Measurements from ENCODE around the gene B3GALT6.

The B3GALT6 gene

DNA sequence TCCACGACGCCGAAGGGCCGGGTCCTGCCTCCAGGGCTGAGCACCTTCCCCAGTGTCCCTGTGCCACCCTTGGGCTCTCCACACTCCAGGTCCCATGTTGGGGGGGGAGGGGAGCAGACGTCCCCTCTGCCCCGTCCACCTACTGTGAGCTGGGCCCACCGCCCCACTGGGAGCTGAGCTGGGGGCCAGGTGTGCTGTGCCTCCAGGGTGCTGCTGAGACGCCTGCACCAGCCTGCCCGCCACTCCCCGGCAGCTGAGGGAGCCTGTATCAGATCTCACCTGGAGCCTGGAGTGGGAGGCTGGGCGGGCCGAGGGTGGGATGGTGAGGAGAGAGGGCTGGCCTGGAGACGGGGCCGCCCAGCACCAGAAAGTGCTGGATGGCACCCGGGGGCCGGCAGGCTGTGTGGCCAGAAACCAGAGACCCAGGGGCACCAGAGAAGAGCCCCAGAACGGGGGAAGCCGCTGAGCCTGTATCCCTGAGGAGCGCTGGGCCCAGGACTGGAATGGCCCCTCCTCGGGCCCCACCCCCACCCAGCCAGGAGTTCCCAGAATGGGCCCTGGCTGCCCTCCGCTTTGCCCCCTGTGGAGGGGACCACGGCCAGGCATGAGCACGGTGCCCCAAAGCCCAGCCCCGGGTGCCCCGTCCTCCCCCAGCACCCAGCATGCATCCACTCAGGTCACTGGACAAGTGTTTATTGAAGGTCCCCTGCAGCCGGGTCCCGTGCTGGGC lies 29.0 kb upstream of the B3GALT6 start:
- DNase-seq = no peak

DNA sequence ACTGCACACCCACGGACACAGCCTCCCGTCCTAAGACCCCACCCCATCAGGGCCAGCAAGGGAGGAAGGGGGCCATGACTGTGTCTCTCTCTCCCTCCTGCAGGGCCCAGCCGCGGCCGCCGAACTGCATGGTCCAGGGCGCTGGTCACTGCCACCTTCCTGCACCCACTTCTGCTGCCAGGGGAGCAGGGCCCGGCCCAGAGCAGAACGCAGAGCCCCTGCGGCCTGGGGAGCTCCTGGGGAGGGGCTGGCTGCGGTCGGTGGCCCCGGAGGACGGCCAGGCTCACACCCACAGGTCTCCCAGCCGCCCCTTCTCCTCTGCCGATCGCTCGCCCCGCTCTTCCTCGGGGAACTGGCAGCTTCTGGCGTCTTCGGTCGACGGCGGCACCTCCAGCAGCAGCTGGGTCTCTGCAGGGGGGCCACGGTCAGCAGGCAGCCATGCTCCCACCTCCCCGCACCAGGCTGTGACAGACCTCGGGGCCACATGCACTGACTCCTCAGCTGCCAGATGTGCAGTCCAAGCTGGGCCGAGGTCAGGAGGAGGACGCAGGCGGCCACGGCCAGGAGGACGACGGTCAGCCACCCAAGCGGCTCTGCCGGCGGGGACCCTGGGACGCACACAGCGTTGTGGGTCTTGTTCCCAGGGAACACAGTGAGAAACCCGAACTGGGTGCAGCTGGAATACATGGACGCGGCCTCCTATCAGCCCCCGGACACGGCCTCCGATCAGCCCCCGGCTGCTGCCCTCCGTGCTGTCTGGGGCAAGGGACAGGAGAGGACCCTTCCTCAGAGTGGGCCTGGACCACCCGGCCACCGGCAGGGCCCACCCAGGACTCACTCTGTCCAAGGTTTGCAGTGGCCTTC lies 28.2 kb upstream of the B3GALT6 start:
- DNase-seq = no peak

DNA sequence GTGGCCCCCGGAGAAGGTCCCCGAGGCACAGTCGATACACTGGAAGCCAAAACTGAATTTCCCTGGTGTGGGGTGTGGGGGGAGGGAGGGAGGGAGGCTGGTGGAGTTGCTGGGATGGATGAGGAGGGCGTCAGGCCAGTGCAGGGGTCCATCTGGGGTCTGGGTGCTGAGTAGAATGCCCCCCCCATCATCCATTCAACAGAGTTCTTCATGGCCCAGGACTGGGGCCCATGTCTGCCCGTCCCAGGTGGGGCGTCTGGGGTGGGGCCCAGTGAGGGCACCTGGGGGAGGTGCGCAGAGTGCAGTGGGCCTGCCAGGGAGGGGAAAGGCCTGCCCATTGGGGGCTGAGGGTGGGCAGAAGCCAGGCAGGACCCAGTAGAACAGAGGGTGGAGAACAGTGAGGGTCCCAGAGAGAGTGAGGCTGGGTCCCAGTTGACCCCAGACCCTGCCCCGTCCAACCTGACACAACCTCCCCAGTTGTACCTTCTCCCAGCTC lies 27.6 kb upstream of the B3GALT6 start:
- DNase-seq = no peak

DNA sequence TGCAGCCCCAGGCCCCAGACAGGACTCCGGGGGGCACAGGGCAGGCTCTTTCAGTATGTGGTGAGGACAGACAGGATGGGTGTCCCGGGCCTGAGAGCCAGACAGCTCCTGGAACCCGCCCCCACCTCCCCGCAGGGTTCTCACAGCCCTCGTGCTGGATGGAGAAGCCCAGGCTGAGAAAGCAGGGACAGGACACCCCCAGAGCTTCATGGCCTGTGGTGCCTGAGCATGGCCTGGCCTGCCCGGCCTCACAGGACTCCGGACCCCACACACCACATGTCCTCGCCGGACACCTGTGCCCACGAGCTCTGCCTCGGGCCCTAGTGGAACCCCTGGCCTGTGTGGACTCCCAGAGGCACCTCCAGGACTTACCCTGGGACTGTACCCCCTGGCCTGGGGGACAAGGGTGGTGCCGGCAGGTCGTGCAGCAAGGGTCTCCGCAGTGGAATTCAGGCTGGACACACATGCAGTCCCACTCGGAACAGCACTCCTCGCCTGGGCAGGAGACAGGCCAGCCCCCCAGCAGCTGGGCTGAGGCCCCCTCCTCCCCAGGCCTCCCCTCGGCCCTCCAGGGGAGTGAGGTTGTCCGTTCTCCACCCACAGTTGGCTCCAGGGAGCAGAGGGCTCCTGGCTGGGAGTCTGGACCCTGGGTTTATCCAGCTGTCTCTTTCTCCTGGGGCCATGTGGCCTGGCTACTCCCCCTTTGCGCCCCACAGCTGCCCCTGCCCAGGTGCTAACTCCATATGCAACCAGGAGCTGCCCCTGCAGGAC lies 26.9 kb upstream of the B3GALT6 start:
- DNase-seq = no peak

DNA sequence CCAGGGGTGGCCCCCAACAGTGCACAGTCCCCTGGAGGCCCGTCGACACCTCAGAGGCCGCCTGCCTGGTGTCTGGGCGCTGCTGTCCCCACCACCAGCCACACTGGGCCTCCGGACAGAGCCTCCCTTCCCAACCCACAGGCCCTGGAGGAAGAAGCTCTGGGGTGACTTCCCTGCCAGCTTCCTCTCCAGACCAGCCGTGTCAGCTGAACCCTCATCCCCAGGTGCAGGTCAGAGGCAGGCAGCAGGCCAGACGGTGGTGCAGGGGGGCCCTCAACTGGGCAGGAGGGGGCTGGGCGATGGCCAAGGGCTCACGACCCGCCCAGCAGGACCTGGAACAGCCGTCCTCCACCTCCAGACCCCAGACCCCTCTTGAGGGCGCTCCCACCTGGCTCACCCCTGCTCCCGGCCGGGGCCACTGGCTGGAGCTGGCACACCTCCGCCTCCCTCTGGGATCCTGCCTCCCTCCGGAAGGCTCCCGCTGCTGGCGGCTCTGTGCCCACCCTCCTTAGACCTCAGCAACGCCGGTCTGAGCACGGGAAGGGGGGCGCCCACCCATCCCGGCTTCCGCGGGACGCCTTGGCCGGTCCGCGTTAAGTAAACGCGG lies 26.2 kb upstream of the B3GALT6 start:
- no peak for DNase-seq

DNA sequence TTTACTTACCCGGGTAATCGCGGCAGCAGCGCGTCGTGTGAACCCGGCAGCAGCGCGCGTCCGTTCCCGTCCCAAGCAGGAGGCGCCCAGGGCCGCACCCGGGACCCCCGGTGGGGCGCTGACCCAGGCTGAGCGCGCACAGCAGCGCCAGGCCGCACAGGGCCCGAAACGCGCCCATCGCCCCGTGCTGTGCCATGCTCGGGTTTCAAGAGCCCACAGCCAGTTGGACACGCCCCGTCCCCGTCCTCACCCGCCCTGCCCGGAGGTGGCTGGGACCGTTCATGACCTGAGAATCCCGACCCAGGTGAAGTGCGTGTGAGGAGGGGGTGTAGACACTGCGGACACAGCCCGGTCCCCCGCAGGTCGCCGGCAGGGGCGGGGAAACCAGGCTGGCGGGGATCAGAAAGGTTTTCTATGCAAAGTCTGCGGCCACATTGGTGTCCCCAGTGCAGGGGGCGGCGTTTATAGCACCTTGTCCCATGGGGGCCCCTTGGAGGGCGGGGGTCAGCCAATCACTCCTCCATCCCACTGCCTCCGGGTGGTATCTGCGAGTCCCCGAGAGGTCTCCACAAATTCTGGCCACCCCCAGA lies 25.6 kb upstream of the B3GALT6 start, which contains the start of gene TNFRSF18:
TNFRSF18 (minus strand) TSS at position 217 of the 590 bp plus-strand sequence; CDS start at position 196, 21 bp downstream.
- no peak for DNase-seq

DNA sequence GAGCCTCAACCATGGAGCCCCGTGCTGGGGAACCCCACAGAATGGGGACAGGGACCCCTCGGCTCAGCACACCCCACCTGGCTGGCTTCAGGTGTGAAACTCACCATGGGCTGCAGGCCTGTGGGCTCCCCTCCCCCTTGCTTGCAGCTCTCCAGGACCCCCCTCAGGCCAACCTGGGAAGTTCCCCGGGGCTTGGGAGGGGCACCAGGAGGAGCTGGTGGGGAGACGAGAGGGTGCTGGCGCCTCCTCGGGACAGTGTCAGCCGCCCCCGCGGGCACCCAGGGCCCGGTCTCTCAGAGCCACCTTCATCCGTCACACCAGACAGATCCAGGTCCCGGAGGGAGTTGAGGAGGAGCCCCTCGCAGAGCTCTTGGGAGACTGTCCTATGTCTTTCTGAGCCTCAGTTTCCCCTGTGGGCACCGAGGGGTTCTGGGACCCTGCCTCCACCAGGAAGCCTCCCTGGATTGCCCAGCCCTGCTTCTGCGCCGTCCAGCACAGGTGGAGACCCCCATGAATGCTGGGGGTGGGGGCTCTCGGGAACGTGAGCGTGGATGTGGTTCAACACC lies 25.0 kb upstream of the B3GALT6 start:
- DNase-seq = no peak

DNA sequence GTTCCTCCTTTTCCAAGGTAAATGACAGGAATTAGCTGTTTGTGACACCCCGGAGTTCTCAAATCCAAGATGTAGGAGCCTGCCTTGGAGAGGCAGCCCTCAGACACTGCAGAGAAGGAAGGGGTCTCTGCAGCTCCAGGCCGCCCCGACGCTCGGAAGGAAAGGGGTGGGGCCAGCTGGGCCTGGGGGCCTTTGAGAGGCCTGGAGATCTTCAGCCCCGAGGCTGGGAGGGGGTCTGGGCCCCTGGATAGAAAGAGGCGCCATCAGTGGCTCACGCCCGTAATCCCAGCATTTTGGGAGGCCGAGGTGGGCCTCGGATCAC lies 24.5 kb upstream of the B3GALT6 start:
- no peak for DNase-seq

DNA sequence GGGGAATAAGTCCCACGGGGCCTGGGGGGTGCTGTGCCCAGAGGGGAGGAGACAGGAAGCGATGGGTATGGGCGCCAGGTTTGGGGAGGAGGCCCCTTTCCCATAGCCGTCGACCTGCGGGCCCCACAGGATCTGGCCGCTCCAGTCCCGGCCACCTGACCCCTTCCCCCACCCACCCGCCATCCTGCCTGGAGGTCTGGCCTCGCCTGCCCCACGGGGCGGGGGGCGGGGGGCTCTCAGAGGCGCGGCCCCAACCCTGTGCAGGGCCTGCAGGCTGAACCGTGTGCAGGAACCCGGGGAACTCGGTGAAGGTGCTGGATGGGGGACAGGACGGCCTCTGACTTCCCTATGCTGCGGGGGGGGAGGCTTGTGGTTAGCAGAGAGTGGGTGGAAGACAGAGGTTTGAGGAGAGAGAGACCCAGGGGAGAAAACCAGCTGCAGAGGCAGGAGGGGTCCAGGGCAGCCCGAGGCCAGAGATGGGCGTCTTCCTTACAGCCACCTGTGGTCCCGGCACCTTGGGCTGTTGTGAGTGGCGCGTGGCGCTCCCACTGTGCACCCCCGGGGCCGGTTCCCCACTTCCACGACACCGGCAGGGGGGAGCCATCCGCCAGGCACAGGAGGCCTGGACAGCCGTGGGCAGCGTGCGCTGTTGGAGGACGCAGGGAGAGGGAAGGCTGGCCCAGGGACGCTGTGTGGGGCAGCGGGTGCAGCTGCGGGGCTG lies 23.2 kb upstream of the B3GALT6 start:
- peak; percentile 27 for DNase-seq

DNA sequence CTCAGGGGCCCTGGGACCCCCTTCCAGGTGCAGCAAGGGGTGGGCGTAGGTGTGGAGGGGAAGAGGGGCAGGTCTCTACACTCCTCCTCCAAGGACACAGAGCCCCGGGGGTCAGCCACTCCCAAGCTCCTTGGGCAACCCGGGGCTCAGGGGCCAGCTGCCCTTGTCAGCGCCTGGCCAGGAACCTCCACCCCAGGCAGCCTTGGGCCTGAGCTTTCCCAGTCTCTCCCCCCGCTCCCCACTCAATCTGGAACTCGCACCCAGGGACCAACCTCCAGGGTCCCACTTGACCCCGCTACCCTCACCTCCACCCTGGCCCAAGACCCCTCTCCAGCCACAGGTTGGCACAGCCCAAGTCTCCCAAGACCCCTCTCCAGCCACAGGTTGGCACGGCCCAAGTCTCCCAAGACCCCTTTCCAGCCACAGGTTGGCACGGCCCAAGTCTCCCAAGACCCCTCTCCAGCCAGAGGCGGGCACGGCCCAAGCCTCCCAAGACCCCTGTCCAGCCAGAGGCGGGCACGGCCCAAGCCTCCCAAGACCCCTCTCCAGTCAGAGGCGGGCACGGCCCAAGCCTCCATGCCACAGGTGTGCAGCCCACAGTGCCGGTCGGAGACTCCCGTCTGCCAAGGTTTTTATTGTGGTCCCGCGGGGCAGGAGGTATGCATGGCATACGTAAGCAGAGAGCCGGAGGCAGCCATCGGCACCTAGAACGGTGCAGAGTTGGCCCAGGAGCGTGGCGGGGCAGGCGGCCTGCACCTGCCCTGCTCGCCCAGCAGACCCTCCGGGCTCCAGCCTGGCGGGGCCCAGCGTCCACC lies 21.1 kb upstream of the B3GALT6 start:
- DNase-seq = no peak

DNA sequence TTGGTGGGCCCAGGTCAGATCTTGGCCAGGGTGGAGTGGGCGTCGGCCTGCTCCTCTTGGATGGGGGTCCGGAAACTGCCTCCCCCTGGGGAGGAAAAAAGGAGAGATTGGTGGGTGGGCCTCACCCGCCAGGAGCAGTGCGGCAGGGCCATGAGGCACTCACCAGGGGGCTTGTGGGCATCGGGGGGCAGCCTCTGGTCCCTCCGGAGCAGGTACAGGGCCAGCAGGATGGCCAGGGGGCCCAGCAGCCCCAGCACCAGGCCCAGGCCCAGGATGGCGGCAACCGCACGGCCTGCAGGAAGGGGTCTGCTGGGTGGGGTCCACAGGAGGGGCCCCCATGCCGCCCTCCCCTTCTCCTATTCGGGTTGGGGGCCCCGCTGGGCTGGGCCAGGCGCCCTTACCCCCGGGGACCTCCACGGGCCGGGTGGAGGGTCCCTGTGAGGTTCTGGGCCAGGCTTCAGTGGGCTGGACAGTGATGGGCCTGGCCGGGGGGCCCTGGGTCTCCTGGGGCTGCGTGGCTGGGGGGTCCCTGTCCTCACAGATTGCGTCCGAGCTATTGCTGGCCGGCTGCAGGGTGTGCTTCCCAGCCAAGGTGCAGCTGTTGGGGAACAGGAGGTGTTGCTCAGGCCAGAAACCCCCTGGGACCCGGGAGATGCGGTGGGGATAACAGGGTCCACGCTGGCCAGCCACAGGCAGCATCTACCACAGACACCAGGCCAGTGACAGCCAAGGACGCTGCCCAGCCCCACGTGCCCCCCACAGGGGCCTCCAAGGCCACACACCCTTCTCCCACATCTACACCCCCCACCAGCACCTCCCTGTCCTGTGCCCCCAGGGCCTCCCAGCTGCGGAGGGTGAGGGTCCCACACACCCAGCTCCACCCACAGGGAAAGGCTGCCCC lies 20.2 kb upstream of the B3GALT6 start:
- DNase-seq = no peak

DNA sequence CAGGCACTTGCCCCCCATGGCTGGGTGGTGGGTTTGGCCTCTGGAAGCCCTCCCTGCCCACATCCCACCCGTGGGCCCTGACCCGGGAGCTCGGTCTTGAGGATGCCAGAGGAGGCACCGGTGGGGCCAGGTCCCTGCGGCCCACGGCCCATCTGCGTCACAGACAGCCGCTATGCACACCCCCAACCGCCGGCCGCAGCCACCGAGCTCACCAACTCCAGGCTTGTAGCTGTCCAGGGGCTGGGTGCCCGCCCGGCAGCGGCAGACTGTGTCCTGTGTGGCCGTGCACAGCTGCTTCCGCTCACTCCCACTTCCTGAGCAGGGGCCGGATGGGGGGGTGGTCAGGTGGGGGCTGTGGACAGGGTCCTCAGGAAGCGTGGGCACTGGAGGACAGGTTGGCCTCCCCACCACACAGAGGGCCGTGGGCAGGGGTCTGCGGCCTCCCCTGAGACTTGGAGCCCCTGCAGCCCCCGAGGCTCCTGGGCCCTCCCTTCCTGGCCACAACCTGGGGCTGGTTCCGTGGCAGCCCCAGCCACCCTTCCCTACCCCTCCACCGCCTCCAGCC lies 19.2 kb upstream of the B3GALT6 start:
- DNase-seq = no peak

DNA sequence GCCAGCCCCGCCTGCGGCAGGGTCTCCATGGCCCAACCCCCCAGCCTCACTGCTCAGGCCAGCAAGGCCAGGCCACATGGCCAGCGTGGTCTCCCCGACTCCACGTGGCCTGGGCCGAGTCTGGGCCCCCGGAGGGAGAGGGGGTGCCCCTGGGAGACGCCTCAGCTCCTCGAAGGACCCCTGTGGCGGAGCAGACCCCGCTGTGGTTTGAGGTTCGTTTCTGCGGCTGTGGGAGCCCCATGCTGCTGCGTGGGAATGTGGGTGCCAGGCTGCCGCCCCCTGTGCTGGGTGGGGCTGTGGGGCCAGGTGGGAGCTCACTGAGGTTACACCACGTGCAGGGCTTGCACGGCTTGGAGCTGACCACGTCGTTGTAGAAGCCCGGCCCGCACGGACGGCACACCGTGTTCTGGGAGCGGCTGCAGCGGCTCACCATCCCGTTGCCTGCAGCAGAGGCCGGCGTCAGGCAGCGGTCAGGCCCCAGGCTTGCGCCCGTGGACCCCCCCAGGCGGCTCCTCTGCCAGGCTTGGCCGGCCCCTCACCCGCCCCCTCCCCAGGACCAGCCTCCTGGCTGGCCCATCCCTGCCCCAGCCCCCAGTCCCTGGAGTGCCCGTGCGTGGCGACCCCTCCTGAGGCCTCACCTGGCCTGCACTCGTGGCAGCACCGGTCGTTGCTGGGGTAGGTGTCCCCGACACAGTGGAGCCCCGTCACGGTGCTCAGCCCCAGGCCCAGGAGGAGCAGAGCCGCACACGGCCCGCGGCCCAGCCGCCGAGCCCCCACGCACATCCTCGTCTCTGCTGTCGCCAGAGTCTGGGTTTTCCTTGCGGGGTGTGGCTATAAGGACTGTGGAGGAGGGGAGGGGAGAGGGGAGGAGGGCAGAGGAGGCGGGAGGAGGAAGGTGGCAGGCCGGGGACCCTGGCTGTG lies 18.4 kb upstream of the B3GALT6 start, which contains the start of gene TNFRSF4:
TNFRSF4 (minus strand) TSS at position 809 of the 921 bp plus-strand sequence; CDS start at position 783, 26 bp downstream.
- no peak for DNase-seq

DNA sequence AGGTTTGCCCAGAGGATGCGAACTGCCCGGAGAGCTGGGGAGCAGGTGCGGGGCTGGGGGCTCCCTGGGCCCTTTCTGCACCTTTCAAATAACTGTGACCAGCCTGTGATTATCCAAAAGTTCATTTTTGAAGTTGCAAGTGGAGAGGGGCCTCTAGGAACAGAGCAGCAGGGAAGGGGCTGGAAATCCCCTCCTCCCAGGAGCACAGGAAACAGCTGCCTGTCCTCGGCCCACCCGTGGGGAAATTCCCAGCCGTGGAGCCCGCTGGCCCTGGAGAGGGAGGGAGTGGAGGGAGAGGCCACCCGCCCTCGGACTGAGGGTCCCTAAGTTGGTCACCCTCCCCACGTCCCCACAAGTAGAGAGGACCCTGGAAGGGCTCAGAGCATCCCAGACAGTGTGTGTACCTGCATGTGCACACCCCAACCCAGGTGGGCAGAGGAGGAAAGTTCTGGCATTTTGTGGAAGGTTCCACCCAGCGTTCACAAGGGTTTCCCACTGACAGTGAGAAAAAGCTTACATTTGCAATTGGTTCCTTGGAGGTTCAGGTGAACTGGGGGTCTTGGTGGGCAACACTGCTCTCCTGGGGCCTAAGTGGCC lies 16.9 kb upstream of the B3GALT6 start:
- no peak for DNase-seq

DNA sequence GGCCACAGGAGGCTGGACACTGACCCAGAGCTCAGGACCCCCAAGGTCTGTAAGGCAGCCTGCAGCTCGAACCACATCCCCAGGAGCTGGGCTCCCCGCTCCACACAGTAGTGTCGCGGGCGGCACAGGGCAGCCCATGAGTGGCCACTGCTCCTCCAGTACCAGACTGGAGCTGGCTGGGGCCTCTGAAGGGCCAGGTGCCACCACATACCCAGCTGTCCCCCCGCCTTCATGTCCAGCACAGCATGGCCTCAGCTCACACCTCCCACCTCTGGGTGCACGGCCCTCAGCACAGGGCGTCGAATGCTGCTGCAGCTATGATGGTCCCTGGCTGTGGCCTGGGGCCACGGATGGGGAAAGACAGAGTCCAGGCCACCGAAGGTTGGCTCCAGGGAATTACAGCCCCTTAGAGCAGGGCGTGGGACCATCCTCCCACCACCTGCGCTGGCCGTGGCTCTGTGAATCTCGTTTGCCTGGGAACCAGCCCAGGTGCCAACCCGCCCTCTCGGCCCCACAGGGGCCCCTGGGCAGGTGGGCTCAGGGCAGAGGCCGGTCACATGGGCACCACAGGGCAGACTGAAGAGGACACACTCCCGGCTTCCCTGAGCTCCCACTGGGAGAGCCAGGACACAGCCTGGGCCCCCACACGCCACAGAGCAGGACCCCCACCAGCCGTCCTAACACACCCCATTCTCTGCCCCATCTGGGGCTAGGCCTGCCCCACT lies 16.0 kb upstream of the B3GALT6 start:
- DNase-seq = no peak

DNA sequence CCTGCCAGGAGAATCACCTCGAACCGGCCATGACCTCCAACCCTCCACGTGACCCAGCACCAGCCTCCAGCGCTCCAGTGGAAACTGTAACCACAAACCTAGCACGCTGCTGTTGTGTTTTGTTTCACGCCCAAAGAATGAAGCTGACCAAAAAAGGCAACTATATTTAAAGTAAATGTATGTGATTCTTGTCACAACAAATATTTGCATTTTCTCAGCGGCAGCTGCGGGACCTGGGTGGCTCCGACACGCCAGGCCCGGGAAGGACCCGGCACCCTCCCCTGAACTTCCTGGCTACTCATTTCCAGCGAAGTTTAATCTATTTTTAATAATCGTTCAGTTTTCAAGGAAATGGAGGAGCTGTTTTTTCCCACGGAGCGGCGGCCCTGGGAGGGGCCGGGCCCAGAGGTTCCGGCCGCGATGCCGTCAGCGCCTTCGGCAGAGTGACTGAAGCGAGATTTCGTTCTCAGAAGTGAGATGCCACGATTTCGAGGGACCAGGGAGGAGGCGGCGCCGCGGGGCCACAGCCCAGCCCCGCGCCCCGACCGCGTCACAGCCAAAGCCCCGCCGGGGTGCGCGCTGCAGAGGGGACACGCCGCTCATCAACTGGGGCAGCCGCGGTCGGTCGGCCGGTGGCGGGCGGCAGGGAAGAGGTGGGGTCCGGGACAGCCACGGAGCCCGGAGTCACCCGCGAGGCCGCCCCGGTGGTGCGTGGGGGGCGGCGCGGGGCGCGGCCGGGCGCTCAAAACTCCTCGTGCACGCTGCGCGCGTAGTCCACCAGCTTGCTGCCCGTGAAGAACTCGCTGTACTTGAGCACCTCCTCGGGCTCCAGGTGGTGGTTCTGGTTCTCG lies 15.0 kb upstream of the B3GALT6 start:
- DNase-seq = no peak

All from fibroblast of upper back skin (primary cell).